Panc1 (cell line): Measurements from ENCODE around the gene ZFYVE28. TPM values are rescaled to one million over a fixed set of nuclear protein-coding genes. Genes with fewer than 3 reads are reported as not detected.

Experiments
- ATAC-seq: fragments of 200-7000 bp; cut with Tn5 transposase; 2 replicates; pipeline ENCODE4 v1.9.1; 2020; ENCODE audit warnings: mild to moderate bottlenecking, moderate library complexity
- BruUV-seq: library from RNA; stranded (reverse); fragments of 400-500 nt; replicated peaks from 2 replicates; lab custom pipeline; 2021; lab: Mats Ljungman, UMichigan
- CTCF ChIA-PET: fragments of 300-600 bp; sonication (Branson Sonifier 250); formaldehyde crosslinking; loops from one replicate; lab custom pipeline; 2022; ENCODE audit warnings: antibody characterized with exemption; lab: Charles Lee
- POLR2A ChIA-PET: fragments of 300-600 bp; sonication (Branson Sonifier 250); formaldehyde crosslinking; loops from one replicate; lab custom pipeline; 2022; ENCODE audit warnings: antibody characterized with exemption; lab: Charles Lee
- DNase-seq: peaks from one replicate; pipeline ENCODE4 v3.0.0-alpha.2; 2010; ENCODE audit warnings: low read depth, low spot score
- H3K27ac ChIP-seq: 2 replicates; pipeline ENCODE4 v1.5.1; 2011; ENCODE audit warnings: mild to moderate bottlenecking, low read length, inconsistent platforms
- H3K27me3 ChIP-seq: fragments of 200-500 bp; sonication (Bioruptor generic); 2 replicates; pipeline ENCODE4 v1.6.0; 2014; ENCODE audit warnings: low read length, inconsistent platforms; ENCODE audit not compliant: control insufficient read depth, insufficient read depth
- H3K36me3 ChIP-seq: fragments of 200-500 bp; sonication (Bioruptor generic); 2 replicates; pipeline ENCODE4 v1.5.1; 2014; ENCODE audit warnings: inconsistent platforms, mild to moderate bottlenecking, low read length, moderate library complexity; ENCODE audit not compliant: control insufficient read depth, insufficient read depth
- H3K4me1 ChIP-seq: 2 replicates; pipeline ENCODE4 v1.5.1; 2011; ENCODE audit warnings: inconsistent platforms, mild to moderate bottlenecking, low read length, moderate library complexity; ENCODE audit not compliant: control insufficient read depth, insufficient read depth
- H3K4me3 ChIP-seq, 2 experiments: 2 replicates each; pipeline ENCODE4 v1.5.1; 2011 to 2012; ENCODE audit warnings: low read depth in 2 of 2, low read length in 2 of 2, mild to moderate bottlenecking in 2 of 2, inconsistent platforms in 1 of 2, moderate library complexity in 1 of 2
- H3K9me3 ChIP-seq: fragments of 200-500 bp; sonication (Bioruptor generic); 2 replicates; pipeline ENCODE4 v1.5.1; 2014; ENCODE audit warnings: low read depth, mild to moderate bottlenecking, inconsistent platforms, low read length, moderate library complexity; ENCODE audit not compliant: control insufficient read depth, insufficient read depth
- CTCF ChIP-seq: fragments of 450-650 bp; IDR thresholded peaks from 2 replicates; pipeline ENCODE4 v1.5.1; 2017; ENCODE audit warnings: mild to moderate bottlenecking
- POLR2AphosphoS5 ChIP-seq: IDR thresholded peaks from 2 replicates; pipeline ENCODE4 v1.6.1; 2012; ENCODE audit warnings: mild to moderate bottlenecking, low read depth, low read length, moderate library complexity
- SIN3A ChIP-seq: IDR thresholded peaks from 2 replicates; pipeline ENCODE4 v1.6.1; 2012; ENCODE audit warnings: low read depth, mild to moderate bottlenecking, low read length, moderate library complexity, borderline replicate concordance; ENCODE audit not compliant: insufficient read depth
- TCF7L2 ChIP-seq: IDR thresholded peaks from 2 replicates; pipeline ENCODE4 v1.6.1; 2011; ENCODE audit warnings: mild to moderate bottlenecking, low read depth, low read length, inconsistent platforms
- in situ Hi-C: cut with HindIII; loops from 2 replicates; pipeline ENCODE4 v1.10.0; 2016; ENCODE audit warnings: low sequenced_read_pairs, low pct_unique_long_range_greater_than_20kb
- intact Hi-C: fragments of 100-400 bp; cut with micrococcal nuclease; formaldehyde crosslinking; loops from one replicate; pipeline ENCODE4 v1.10.0; 2022; ENCODE audit not compliant: unreplicated experiment
- total RNA-seq: library from RNA; stranded (reverse); gene quantifications from one replicate; pipeline ENCODE4 v1.2.1, GENCODE V29; 2021; ENCODE audit not compliant: unreplicated experiment
- TF ChIP-seq, protein P1 (sequence below), 2 experiments: IDR thresholded peaks; 2 replicates each; pipeline ENCODE4 v1.6.1; 2011 to 2012; ENCODE audit warnings: low read depth in 2 of 2, control low read depth in 1 of 2, low read length in 1 of 2, mild to moderate bottlenecking in 1 of 2, moderate library complexity in 1 of 2; ENCODE audit not compliant: insufficient read depth in 1 of 2

ZFYVE28 gene
- total RNA-seq, 1 experiment from 2014 or later: 11.9 TPM

GRCh38 chr4:2269206-2269531, 149.3 kb downstream of the ZFYVE28 start:
- ChIA-PET POLR2A (no interaction called here), CTCF (no interaction called here)
- TF ChIP-seq, protein P1, sequence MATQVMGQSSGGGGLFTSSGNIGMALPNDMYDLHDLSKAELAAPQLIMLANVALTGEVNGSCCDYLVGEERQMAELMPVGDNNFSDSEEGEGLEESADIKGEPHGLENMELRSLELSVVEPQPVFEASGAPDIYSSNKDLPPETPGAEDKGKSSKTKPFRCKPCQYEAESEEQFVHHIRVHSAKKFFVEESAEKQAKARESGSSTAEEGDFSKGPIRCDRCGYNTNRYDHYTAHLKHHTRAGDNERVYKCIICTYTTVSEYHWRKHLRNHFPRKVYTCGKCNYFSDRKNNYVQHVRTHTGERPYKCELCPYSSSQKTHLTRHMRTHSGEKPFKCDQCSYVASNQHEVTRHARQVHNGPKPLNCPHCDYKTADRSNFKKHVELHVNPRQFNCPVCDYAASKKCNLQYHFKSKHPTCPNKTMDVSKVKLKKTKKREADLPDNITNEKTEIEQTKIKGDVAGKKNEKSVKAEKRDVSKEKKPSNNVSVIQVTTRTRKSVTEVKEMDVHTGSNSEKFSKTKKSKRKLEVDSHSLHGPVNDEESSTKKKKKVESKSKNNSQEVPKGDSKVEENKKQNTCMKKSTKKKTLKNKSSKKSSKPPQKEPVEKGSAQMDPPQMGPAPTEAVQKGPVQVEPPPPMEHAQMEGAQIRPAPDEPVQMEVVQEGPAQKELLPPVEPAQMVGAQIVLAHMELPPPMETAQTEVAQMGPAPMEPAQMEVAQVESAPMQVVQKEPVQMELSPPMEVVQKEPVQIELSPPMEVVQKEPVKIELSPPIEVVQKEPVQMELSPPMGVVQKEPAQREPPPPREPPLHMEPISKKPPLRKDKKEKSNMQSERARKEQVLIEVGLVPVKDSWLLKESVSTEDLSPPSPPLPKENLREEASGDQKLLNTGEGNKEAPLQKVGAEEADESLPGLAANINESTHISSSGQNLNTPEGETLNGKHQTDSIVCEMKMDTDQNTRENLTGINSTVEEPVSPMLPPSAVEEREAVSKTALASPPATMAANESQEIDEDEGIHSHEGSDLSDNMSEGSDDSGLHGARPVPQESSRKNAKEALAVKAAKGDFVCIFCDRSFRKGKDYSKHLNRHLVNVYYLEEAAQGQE (IDR thresholded peaks at IDR 0.05; ENCODE audit: insufficient read depth in 1 of 2, low read depth in 2 of 2, low read length in 1 of 2): no peak
- no peak for TF ChIP-seq POLR2AphosphoS5
- TF ChIP-seq SIN3A: no peak
- no peak for TF ChIP-seq CTCF
- no peak for TF ChIP-seq TCF7L2
- in situ Hi-C loops (no loop called here), intact Hi-C loops (no loop called here)
- Histone ChIP-seq H3K27ac (no peak overlapping the region), H3K4me3 (no peak overlapping the region), H3K9me3 (no peaks in the 10 kb centered on the region), H3K27me3 (no peaks in the 10 kb centered on the region), H3K36me3 (no peaks in the 10 kb centered on the region), H3K4me1 (peaks cover 5% of the 10 kb centered on the region; the same call in 1 of the 2 replicates)
- DNase-seq: no peak
- ATAC-seq: no peak
- no TSS peak for BruUV-seq

DNA sequence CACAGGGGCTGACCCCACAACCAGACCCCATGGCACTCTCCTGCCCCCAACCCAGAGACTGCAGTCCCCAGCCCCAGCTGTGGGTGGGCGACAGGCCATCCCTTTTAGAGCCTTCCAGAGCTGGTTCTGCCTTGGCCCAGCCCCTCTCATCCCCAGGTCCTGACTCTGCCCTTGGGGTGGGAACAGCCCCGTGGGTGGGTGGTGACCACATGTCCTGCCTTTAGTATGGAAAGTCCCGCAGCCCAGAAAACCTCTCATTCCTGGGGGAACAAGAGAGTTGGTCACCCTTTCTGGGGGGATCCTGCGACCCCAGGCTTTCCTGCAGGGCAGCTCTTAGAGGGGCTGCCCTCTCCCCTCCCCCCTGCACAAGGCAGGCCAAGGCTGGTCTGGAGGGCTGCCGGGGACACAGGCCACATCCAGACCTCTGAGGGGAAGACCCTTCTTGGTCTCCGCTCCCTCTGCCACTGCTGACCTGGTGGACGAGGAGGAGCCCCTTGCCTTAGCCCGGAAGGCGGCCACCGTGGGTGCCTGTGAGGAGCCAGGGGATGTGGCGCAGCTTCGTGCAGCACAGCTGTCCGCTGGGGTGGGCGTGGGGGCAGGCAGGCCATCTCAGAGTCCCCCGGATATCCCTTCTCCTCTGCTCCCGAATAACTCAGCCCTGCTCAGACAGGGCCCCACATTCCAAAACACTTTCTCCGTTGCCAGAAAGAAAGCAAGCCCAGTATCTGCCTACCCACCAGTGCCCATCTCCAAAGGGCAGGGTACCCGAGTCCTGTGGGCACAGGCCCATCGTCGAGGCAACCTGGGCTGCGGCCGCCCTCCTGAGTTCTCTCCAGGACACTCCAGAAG, 149.9 kb downstream of the ZFYVE28 start:
- H3K9me3 ChIP-seq: no peaks in the 10 kb centered on the region
- ChIA-PET POLR2A (no interaction called here), CTCF (no interaction called here)
- no peak overlapping the region for H3K4me3 ChIP-seq
- DNase-seq (no peak), ATAC-seq (no peak)
- no peaks in the 10 kb centered on the region for H3K27me3 ChIP-seq
- TF ChIP-seq POLR2AphosphoS5 (no peak), CTCF (no peak), TCF7L2 (no peak), SIN3A (no peak)
- TF ChIP-seq, protein P1 (IDR thresholded peaks at IDR 0.05; ENCODE audit: insufficient read depth in 1 of 2, low read depth in 2 of 2, low read length in 1 of 2): no peak
- in situ Hi-C loops (no loop called here), intact Hi-C loops (no loop called here)
- no peak overlapping the region for H3K27ac ChIP-seq
- peaks cover 5% of the 10 kb centered on the region; the same call in 1 of the 2 replicates for H3K4me1 ChIP-seq
- BruUV-seq: no TSS peak
- H3K36me3 ChIP-seq: no peaks in the 10 kb centered on the region
